SK-N-SH treated with all-trans-retinoic acid at 6 μM for 48 hours (cell line): ENCODE measurements around the gene RGS21.

Source experiments
- GLIS3 ChIP-seq: fragments of 250-450 bp; sonication (Bioruptor Pico); IDR thresholded peaks from 2 replicates; pipeline ENCODE4 v1.5.0; 2020; ENCODE audit warnings: mild to moderate bottlenecking, moderate library complexity
- PPARA ChIP-seq: fragments of 250-450 bp; sonication (Bioruptor Pico); IDR thresholded peaks from 2 replicates; pipeline ENCODE4 v1.5.0; 2020; ENCODE audit warnings: mild to moderate bottlenecking, borderline replicate concordance
- RARB ChIP-seq: fragments of 250-450 bp; sonication (Bioruptor Pico); IDR thresholded peaks from 2 replicates; pipeline ENCODE4 v1.8.0; 2021; ENCODE audit warnings: mild to moderate bottlenecking, moderate library complexity
- ZFP3 ChIP-seq: fragments of 250-450 bp; sonication (Bioruptor Pico); IDR thresholded peaks from 2 replicates; pipeline ENCODE4 v1.5.0; 2020; ENCODE audit warnings: mild to moderate bottlenecking, moderate library complexity
- ZFP30 ChIP-seq: fragments of 450-650 bp; formaldehyde crosslinking; IDR thresholded peaks from 2 replicates; pipeline ENCODE4 v1.5.0; 2022; ENCODE audit warnings: mild to moderate bottlenecking, moderate library complexity
- ZNF565 ChIP-seq: fragments of 450-650 bp; formaldehyde crosslinking; conservative IDR thresholded peaks from 2 replicates; pipeline ENCODE4 v1.5.0; 2020; ENCODE audit warnings: low read depth, mild to moderate bottlenecking, moderate library complexity

GRCh38 chr1:192367436-192367835 lies 50.6 kb downstream of the RGS21 start:
- TF ChIP-seq ZNF565 (CRISPR knock-in tag): no peak
- TF ChIP-seq RARB (CRISPR knock-in tag): no peak
- TF ChIP-seq GLIS3: no peak
- TF ChIP-seq ZFP30 (CRISPR knock-in tag): no peak
- TF ChIP-seq PPARA: no peak
- no peak for TF ChIP-seq ZFP3 (CRISPR knock-in tag)
